HG03575 (cell line): ENCODE data around the gene BEAN1.
"Not testable (repeated sequence)": the region's sequence is repeated elsewhere in the genome, so short reads cannot be mapped to it uniquely, and the experiment has no call there.

Source experiments
- ATAC-seq: cut with Tn5 transposase; IDR thresholded peaks from one replicate; pipeline ENCODE4 v1.9.1; 2021; ENCODE audit not compliant: unreplicated experiment, insufficient number of reproducible peaks, low FRiP score; ENCODE audit errors: extremely low read depth

The BEAN1 gene

GRCh38 chr16:66460703-66461102, 33.6 kb downstream of the BEAN1 start:
- no peak for ATAC-seq

- no peak for ATAC-seq
Observed at GRCh38 chr16:66462912-66463311, 35.8 kb downstream of the BEAN1 start.

GRCh38 chr16:66465946-66466345, 38.9 kb downstream of the BEAN1 start:
- not testable (repeated sequence) for ATAC-seq

- ATAC-seq = not testable (repeated sequence)
Observed at GRCh38 chr16:66466636-66467035, 39.5 kb downstream of the BEAN1 start.

- ATAC-seq = no peak
Observed at GRCh38 chr16:66467611-66468010, 40.5 kb downstream of the BEAN1 start.

GRCh38 chr16:66468321-66468965, 41.3 kb downstream of the BEAN1 start:
- no peak for ATAC-seq

- ATAC-seq = no peak
Observed at GRCh38 chr16:66469291-66469946, 42.3 kb downstream of the BEAN1 start.

GRCh38 chr16:66469947-66470546, 43.0 kb downstream of the BEAN1 start:
- no peak for ATAC-seq

- no peak for ATAC-seq
Observed at GRCh38 chr16:66470556-66470955, 43.5 kb downstream of the BEAN1 start.

GRCh38 chr16:66471264-66471663, 44.2 kb downstream of the BEAN1 start:
- no peak for ATAC-seq

- ATAC-seq = no peak
Observed at GRCh38 chr16:66471716-66472393, 44.8 kb downstream of the BEAN1 start.

GRCh38 chr16:66473051-66473571, 46.0 kb downstream of the BEAN1 start:
- no peak for ATAC-seq

- no peak for ATAC-seq
Observed at GRCh38 chr16:66473654-66474519, 46.8 kb downstream of the BEAN1 start.

GRCh38 chr16:66474750-66475199, 47.7 kb downstream of the BEAN1 start:
- ATAC-seq = no peak

GRCh38 chr16:66475232-66475631, 48.1 kb downstream of the BEAN1 start:
- ATAC-seq = no peak

GRCh38 chr16:66476328-66477027, 49.4 kb downstream of the BEAN1 start:
- ATAC-seq = no peak

- ATAC-seq = no peak
Observed at GRCh38 chr16:66477028-66477515, 50.0 kb downstream of the BEAN1 start.
